DMS153 treated with DMSO at 0.1 percent for 48 hours (cell line): ENCODE results near the gene CDKN2D.

Source experiments
- DNase-seq: peaks from one replicate; lab custom pipeline; 2025; ENCODE audit not compliant: unreplicated experiment; lab: John Stamatoyannopoulos, UW

CDKN2D gene

GRCh38 chr19:10568826-10569651 is at the start of gene CDKN2D:
TSS of gene CDKN2D (minus strand) at chr19:10568979. CDS start at chr19:10568653, 326 bp downstream.
- DNase-seq = peak; percentile 98

GRCh38 chr19:10617409-10618121 is 48.8 kb upstream of the CDKN2D start:
- DNase-seq = no peak

GRCh38 chr19:10615429-10616023 is 46.7 kb upstream of the CDKN2D start:
- DNase-seq = no peak

GRCh38 chr19:10612499-10613119 is 43.8 kb upstream of the CDKN2D start:
- DNase-seq = no peak

- no peak for DNase-seq
Observed at GRCh38 chr19:10611907-10612306, 43.1 kb upstream of the CDKN2D start.

GRCh38 chr19:10604460-10604980 is 35.7 kb upstream of the CDKN2D start:
- no peak for DNase-seq

GRCh38 chr19:10603873-10604459 is 35.2 kb upstream of the CDKN2D start:
- DNase-seq = no peak

- no peak for DNase-seq
Observed at GRCh38 chr19:10603084-10603872, 34.5 kb upstream of the CDKN2D start.

- DNase-seq = peak; percentile 22
Observed at GRCh38 chr19:10602330-10603083, 33.7 kb upstream of the CDKN2D start.

GRCh38 chr19:10601999-10602329 is 33.2 kb upstream of the CDKN2D start:
- DNase-seq = no peak

- DNase-seq = no peak
Observed at GRCh38 chr19:10600149-10600548, 31.4 kb upstream of the CDKN2D start.

GRCh38 chr19:10593820-10594637 is 25.2 kb upstream of the CDKN2D start:
- no peak for DNase-seq

GRCh38 chr19:10593148-10593547 is 24.4 kb upstream of the CDKN2D start:
- no peak for DNase-seq

- DNase-seq = no peak
Observed at GRCh38 chr19:10587839-10588150, 19.0 kb upstream of the CDKN2D start.

- DNase-seq = peak; percentile 29
Observed at GRCh38 chr19:10587022-10587838, 18.5 kb upstream of the CDKN2D start, which contains the start of gene AP1M2. TSS of gene AP1M2 (minus strand) at chr19:10587312. CDS start at chr19:10587231, 81 bp downstream.

GRCh38 chr19:10586396-10586795 is 17.6 kb upstream of the CDKN2D start:
- DNase-seq = no peak

GRCh38 chr19:10583036-10583776 is 14.4 kb upstream of the CDKN2D start:
- DNase-seq = no peak
